HG02938 (cell line): ENCODE data around the gene DNAJC25.
"Not testable (repeated sequence)": the region's sequence is repeated elsewhere in the genome, so short reads cannot be mapped to it uniquely, and the experiment has no call there.

Source experiments
- ATAC-seq: cut with Tn5 transposase; IDR thresholded peaks from one replicate; pipeline ENCODE4 v1.9.1; 2021; ENCODE audit warnings: mild to moderate bottlenecking, moderate library complexity; ENCODE audit not compliant: unreplicated experiment

The DNAJC25 gene

DNA sequence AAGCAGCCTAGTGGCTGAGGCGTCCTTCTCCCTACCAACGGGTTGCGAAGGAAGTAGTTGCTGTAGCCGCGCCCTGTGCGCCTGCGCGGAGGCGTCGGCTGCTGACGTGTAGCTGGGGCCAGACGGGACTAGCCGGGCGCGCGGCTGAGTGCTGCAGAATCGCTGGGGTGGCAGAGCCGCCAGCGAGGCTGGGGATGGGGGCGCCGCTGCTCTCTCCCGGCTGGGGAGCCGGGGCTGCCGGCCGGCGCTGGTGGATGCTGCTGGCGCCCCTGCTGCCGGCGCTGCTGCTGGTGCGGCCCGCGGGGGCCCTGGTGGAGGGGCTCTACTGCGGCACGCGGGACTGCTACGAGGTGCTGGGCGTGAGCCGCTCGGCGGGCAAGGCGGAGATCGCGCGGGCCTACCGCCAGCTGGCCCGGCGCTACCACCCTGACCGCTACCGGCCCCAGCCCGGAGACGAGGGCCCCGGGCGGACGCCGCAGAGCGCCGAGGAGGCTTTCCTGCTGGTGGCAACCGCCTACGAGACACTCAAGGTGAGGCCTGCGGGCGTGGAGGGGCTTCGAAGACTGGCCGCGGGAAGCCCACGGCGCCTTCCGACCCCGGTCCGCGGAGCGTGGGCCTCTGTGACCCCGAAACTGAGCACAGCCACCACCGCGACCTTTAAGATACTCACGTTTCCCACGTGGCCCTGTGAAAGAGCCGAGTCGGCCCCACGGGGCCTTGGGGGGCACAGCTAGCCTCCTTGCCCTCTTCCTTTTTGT is at the start of gene DNAJC25:
DNAJC25 (plus strand) TSS at position 121 of the 758 bp plus-strand sequence; CDS start at position 195, 74 bp downstream.
- peak; percentile 97 for ATAC-seq

DNA sequence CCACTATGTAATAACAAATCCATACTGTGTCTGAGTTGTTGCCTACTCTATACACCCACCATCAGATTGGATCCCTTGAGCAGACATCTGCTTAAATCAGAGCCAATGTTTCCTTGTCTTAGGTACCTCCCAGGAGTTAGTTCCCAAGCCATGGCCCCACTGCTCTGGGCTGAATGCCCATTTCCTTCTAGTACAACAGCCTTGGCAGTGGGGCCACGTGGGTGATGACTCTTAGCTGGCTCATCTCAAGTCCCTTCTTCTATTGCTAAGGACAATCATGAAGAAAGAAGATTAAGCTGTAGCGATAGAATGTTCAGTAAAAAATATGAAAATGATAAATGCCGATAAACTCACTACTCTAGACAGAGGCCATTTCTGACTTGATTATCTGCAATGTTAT is 48.2 kb upstream of the DNAJC25 start:
- ATAC-seq = no peak

DNA sequence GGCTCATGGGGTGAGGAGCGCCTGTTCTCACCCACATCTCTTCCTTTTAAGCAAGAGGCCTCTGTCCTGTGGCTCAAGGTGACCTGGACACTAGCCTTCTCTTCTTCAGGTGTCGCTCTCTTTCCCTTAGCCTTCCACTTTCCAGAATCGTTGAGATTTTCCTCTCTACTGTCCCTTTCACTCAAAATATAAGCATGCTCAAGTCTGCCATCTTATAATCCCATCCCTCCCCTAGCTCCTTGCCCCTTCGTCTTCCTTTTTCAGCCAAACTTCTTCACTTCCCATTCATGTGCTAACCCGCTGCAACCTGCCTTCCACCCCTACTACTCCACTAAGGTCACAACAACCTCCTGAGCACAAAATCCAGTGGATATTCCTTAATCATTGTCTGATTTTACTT is 44.8 kb upstream of the DNAJC25 start:
- ATAC-seq = no peak

DNA sequence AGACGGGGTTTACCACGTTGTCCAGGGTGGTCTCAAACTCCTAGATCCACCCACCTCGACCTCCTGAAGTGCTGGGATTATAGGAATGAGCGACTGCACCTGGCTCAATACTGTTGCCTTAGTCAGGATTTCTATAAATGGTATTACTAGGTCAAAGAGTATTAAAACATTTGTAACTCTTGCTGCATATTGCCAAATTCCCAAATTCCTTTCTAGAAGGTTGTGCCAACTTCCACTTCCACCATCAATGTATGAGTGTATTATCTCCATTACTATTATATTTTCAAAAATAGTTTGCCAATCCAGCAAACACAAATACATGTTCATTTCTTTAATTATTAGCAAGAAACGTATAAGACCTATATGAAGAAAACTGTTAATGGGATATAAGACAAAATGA is 42.3 kb upstream of the DNAJC25 start:
- ATAC-seq = no peak

DNA sequence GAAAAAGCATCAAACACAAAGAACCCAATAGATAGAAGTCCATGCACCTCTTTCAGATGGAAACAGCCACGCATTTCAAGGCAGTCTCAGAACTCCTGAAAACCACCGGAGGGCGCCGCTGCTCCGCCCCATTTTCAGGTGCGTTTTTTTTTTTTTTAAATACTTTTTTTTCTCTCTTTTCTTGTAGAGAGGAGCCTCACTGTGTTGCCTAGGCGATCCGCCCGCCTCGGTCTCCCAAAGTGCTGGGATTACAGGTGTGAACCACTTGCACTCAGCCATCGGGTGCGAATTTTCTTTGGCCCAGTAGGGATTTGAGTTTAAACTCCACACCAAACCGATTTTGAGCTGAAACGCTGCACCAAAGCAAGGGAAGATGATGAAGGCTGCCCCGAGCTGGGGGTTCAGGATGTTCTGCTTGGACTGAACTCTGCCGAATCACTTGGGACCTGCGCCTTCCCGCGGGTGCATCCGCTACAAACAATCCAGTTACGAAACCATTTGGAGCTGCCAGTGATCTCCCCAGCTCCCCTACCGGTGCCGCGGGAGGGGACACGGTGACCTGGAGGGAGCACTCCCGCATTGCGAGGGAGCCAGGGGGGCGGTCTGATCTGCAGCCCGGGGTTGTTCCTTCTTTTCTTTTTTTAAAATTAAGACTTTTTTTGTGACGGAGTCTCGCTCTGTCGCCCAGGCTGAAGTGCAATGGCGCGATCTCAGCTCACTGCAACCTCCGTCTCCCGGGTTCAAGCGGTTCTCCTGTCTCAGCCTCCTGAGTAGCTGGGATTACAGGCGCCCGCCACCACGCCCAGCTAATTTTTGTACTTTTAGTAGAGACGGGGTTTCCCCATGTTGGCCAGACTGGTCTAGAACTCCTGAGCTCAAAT is 33.0 kb upstream of the DNAJC25 start:
- ATAC-seq = peak; percentile 70

DNA sequence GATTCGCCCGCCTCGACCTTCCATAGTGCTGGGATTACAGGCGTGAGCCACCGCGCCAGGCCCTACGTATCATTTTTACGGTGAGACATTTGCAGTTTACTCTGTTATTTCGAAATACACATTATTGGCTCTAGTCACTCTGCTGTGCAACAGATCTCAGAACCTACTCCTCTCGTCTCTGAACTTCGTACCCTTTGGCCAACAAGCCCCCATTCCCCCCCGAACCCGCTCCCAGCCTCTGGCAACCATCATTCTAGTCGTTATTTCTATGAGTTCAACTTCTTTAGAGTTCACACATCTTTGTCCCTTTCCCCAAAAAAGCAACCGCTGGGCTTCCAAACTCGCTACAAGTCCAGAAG is 32.4 kb upstream of the DNAJC25 start:
- ATAC-seq = peak; percentile 19

DNA sequence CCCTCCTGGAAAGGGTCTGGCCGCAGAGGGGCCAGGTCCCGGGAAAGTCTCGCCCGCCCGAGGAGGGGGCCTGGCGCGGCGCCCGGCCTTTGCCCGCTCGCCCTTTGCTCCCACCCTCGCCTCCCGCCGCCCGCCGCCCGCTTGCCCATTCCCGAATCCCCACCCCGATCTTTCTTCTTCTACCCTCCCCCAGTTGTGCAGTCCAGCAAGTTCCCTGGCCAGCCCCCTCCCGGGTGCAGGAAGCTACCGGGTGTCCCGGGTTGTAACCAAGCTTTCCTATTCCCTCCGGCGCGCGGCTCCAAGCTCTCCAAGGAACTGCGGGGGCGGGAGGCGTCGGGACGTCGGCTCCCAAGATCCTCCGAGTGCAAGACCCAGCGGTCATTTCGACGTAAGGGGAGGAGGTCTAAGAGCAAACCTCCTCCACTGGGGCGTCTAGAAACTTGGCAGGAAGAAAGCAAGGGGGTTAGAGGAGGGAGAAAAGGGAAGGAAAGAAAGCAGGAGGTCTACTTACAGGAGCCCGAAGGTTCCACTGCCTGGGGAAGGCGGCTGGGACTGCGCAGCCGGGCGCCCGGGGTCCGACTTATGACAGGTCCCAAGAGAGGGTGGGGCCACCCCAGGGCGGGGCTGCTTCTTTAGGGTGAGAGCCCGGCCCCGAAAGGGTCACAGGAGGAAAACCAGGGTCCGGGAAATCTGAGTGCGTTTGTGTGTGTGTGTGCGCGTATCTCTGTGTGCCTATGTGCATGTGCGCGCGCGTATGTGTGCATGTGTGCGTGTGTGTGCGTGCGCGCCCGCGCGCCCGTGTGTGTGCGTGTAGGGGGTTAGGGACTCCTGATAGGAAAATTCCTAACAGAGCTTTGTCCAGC is 31.8 kb upstream of the DNAJC25 start, which contains the start of gene PTGR1:
PTGR1 (minus strand) TSS at position 556 of the 863 bp plus-strand sequence. CDS start 2,225 bp downstream, outside the sequence.
- ATAC-seq = no peak

DNA sequence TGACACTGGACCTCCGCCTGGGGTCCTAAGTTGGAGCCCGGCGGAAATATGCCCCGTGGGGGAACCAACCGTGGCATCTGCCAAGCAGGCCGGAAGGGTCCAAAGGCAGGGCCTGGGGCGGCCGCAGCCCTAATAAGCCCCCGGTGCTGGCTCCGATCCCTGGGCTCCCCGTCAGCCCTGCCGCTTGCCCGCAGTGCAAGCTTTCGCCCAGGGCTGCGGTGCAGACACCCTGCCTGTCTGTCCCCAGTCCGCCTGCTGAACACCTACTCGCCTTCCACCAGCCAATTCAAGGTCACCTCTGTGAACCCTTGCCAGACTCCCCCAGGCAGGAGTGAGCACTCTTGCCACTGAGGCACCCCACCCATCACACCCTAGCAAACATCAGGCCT is 31.2 kb upstream of the DNAJC25 start:
- ATAC-seq = no peak

DNA sequence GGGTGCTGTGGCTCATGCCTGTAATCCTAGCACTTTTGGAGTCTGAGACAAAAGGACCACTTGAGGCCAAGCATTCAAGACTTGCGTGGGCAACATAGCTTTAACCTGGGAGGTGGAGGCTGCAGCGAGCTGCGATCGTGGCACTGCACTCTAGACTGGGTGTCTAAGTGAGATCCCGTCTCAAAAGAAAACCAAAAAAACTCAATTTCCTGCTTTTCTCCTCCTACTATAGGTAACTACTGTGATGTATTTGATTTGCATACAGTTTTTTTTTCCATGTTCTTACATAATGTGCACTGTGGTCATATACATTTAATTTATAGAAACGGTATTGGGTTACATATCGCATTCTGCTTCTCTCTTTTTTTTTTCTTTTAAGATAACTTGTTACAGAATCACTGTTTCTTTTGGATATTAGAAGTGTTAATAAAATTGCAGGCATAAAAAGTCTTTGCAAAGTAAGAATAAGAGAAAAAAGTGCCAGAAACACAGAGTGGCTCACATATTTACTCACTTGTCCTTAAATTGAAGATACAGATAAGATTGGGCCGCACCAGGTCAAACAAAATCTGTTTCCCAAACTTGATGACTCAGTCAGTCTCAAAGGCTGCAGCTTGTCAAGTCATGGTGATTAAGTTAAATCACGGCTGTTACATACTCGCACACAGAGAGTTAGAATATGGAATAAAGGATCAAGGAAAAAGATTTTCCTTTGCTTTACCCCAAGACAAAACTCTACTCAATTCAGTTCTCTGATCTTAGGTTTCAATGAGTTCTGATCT is 29.7 kb upstream of the DNAJC25 start:
- ATAC-seq = no peak

DNA sequence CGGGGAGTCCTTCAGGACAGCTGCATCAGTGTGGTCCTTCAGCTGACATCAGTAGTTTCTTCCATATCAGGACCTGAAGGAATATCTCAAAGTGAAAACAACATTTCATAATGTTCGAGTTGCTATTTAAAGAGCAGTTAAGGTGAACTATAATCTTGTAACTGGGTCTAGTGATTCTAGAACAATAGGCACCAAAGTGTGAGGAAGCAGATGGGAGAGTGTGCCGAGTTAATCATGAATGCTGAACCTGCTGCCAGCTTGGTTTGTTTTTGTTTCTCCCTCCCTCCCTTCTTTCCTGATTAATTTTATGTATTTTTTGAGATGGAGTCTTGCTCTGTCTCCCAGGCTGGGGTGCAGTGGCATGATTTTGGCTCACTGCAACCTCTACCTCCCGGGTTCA is 28.1 kb upstream of the DNAJC25 start:
- no peak for ATAC-seq

DNA sequence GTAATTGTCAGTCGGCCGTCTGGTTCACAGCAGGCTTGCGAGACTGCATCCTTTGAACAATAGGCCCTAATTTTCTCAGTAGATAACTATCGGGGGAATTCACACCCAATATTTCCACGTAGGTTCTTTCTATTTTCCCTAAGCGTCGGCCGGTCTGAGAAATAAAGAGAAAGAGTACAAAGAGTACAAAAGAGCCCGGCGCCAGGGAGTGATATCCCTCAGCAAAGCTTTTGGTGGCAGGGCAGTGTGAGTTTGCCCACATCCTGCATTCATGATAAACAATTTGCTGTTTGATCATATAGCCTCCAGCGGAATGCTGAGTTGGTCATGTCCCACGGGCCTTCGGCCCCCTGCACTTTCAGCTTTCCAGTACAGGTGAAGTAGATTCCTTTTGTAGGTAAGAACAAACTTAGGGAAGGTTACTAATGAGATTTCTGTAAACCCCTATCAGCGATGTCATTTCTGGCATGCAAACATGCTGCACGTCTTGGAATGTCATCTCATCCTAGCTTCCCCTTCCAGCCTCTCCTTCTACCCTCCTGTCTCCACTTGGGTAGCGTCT is 27.0 kb upstream of the DNAJC25 start:
- ATAC-seq = no peak

DNA sequence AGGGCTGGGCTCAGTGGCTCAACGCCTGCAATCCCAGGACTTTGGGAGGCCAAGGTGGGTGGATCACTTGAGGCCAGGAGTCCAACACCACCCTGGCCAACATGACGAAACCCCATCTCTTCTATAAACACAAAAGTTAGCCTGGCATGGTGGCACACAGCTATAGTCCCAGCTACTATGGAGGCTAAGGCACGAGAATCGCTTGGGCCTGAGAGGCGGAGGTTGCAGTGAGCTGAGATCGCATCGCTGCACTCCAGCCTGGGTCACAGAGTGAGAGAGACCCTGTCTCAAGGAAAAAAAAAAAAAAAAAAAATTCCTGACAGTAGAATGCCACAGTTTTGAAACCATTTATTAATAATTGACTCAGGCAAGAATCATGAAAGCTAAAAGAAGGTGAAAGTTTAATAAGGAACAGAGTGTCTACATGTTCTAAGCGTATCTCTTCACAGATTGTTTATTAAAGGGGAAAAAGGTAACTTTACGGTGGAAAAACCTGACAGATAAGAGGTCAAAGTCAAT is 26.0 kb upstream of the DNAJC25 start:
- no peak for ATAC-seq

DNA sequence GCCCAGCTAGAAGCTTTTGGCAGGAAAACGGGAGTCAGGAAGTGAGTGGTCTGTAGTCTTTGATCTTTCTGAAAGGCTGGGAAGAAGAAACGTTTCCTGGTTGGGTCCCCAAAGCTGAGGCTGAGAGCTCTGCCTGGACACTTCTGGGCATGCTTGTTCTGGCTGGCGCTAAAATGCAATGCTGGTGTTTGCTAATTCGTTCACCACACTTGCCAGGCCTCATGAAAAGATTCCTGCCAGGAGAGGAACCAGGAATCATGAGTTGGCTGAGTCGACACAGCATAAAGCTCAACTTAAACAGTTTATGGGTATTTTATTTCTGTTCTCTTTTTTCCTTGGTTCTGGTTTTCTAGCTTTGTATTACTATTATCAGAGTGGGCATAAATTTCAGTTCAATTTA is 21.0 kb upstream of the DNAJC25 start:
- ATAC-seq = no peak

DNA sequence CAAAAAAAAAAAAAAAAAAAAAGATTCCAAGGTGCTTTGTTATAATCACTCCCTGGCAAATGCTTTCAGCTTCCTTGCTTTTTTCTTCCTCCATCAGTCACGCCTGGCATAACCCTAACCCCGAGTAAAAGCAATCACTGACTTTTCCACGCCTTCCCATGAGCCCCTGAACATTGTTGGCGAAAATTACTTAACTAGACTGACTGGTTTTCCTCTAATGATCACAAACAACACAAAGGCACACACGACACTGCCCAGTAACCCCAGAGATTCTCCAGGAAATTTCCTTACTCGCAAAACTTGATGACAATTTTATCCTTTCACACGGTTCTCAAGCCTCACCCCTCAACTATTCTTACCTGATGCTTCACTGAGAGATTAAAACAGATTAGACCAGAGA is 20.3 kb upstream of the DNAJC25 start:
- ATAC-seq = no peak

DNA sequence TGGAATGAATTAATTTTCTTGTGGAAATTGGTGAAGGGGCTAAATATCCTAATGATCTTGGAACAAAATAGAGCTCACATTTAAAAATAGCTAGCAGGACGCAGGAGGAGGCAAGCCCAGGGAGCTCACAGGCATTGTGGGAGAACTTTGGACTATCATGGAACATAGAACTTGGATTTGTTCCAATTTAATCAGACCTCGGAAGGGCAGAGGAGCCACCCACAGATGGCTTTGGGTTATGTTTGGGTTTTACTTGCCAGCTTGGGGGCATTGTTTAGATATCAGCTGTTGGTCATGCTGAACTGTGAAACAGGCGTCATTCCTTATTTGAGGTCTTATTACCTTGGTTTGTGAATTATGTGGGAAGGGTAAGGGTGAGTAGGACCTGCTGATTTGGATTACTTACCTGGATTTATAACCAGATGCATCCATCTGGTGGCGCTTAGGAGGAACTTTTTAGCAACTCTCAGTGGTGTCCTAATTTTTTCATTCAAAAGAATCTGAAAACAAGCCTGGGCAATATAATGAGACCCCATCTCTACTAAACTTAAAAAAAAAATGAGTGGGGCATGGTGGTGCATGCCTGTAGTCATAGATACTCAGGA is 17.6 kb upstream of the DNAJC25 start:
- ATAC-seq = no peak

DNA sequence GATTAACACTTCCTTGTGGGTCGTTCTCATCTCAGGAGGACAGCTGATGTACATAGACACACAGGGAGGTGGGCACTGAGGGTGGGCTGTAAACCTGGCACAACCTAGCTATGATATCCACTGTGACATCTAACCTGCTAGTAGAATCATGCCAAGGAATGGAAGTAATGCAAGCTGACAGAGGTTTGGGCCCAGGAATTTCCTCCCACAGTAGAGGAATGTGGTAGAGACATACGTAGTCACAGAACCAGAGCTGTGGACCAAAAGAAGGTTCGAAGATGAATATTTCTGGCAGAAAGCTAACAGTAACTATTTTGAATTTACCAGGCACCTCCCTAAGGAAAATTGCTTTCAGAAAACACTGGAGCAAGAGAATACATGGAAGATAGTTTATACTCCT is 15.2 kb upstream of the DNAJC25 start:
- ATAC-seq = no peak

DNA sequence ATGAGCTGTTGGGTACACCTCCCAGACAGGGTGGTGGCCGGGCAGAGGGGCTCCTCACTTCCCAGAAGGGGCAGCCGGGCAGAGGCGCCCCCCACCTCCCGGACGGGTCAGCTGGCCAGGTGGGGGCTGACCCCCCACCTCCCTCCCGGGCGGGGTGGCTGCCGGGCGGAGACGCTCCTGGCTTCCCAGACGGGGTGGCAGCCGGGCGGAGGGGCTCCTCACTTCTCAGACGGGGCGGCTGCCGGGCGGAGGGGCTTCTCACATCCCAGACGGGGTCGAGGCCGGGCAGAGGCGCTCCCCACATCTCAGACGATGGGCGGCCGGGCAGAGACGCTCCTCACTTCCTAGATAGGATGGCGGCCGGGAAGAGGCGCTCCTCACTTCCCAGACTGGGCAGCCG is 13.8 kb upstream of the DNAJC25 start:
- not testable (repeated sequence) for ATAC-seq

DNA sequence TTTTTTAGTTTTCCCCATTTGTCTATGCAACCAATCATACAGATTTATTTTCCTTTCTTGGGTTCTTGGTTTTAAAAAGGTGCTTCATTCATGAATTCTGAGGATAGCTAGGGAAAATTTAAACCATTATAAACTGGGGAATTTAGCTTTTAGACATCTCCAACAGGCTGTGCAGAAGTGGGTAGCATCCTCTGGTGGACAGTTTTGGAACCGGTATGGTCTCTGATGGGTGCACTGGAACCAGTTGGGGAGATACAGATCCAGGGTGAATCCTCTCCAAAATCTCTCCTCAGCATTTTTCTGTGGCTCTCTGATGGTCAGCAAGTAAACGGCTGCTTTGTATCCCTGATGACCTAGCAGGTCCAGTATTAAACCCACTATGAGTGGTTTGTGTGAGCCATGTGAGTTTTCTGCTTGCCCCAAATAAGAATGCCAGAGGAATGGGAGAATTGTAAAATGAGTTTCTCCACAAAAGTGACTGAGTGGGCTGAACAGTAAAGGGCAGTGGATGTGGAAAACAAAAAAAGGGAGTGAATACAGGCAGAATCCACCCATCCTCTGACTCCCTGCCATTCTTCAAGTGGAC is 9.1 kb upstream of the DNAJC25 start:
- ATAC-seq = peak; percentile 47

DNA sequence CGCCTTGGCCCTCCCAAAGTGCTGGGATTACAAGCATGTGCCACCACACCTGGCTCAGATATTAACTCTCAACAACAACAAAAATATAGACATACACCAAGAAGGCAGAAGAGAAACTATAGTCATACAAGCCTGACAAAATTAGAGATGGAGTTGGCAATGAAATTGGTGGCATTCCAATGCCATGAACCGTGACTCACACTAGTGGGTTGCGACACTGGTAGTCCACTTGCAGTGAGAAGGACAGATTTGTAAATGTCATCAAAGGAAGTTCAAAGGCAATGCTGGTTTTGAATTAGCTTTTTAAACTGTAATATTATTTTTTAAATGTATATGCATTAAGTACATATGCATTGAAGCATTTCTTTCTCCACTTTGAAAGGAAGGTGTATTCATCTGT is 8.5 kb upstream of the DNAJC25 start:
- ATAC-seq = no peak
